Measurements from ENCODE around the gene ABL1. TPM values are rescaled to one million over a fixed set of nuclear protein-coding genes. Genes with fewer than 3 reads are reported as not detected.

ABL1 gene
- total RNA-seq, 4 donors from 2014 or later: 58.0 to 105 (median 78.6) TPM

DNA sequence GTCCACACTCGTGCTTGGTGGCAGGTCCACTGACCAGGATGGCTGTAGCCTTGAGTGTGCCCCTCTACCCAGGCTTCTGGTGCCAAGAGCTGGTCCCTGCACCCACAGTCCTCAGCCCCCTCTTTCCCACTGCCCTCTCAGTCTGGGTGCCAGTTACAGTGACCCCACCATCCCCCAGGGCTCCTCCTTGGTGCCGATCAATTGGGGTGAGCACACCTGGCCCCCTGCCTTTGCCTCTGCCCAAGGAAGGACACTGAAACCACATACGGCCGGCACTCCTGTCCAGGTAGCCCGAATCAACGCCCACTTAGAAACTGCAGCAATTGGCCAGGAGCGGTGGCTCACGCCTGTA is 80.0 kb downstream of the ABL1 start:
- Histone ChIP-seq H3K36me3 (no peaks in the 10 kb centered on the region), H3K4me3 (no peak overlapping the region), H3K27ac (no peak overlapping the region), H3K27me3 (peaks cover 0 to 60% of the 10 kb centered on the region in 2 donors), H3K4me1 (peaks cover 0 to 9% (median 0%) of the 10 kb centered on the region in 4 donors), H3K9me3 (no peaks in the 10 kb centered on the region)
- no peak for DNase-seq (ENCODE audit: low spot score in 2 of 2)
- TF ChIP-seq, protein P1, sequence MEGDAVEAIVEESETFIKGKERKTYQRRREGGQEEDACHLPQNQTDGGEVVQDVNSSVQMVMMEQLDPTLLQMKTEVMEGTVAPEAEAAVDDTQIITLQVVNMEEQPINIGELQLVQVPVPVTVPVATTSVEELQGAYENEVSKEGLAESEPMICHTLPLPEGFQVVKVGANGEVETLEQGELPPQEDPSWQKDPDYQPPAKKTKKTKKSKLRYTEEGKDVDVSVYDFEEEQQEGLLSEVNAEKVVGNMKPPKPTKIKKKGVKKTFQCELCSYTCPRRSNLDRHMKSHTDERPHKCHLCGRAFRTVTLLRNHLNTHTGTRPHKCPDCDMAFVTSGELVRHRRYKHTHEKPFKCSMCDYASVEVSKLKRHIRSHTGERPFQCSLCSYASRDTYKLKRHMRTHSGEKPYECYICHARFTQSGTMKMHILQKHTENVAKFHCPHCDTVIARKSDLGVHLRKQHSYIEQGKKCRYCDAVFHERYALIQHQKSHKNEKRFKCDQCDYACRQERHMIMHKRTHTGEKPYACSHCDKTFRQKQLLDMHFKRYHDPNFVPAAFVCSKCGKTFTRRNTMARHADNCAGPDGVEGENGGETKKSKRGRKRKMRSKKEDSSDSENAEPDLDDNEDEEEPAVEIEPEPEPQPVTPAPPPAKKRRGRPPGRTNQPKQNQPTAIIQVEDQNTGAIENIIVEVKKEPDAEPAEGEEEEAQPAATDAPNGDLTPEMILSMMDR (IDR thresholded peaks at IDR 0.05): no peak
- TF ChIP-seq EP300 (IDR thresholded peaks at IDR 0.05) (no peak), POLR2A (IDR thresholded peaks at IDR 0.05) (no peak)
- WGBS, 2 donors: 80 to 92% methylated on average over 8 of the region's 8 CpGs

GRCh38 chr9:130917168-130917960 is 82.3 kb downstream of the ABL1 start:
- TF ChIP-seq EP300 (IDR thresholded peaks at IDR 0.05) (no peak), POLR2A (IDR thresholded peaks at IDR 0.05) (no peak)
- TF ChIP-seq, protein P1 (IDR thresholded peaks at IDR 0.05): no peak
- no peak overlapping the region for H3K27ac ChIP-seq
- H3K4me1 ChIP-seq: peaks cover 0 to 9% (median 0%) of the 10 kb centered on the region in 4 donors
- peaks cover 0 to 73% of the 10 kb centered on the region in 2 donors for H3K27me3 ChIP-seq
- H3K4me3 ChIP-seq: no peak overlapping the region
- 72 to 82% methylated on average over 24 to 34 of the region's 34 CpGs for WGBS, 2 donors
- no peaks in the 10 kb centered on the region for H3K36me3 ChIP-seq
- no peaks in the 10 kb centered on the region for H3K9me3 ChIP-seq
- no peak for DNase-seq (ENCODE audit: low spot score in 2 of 2)

DNA sequence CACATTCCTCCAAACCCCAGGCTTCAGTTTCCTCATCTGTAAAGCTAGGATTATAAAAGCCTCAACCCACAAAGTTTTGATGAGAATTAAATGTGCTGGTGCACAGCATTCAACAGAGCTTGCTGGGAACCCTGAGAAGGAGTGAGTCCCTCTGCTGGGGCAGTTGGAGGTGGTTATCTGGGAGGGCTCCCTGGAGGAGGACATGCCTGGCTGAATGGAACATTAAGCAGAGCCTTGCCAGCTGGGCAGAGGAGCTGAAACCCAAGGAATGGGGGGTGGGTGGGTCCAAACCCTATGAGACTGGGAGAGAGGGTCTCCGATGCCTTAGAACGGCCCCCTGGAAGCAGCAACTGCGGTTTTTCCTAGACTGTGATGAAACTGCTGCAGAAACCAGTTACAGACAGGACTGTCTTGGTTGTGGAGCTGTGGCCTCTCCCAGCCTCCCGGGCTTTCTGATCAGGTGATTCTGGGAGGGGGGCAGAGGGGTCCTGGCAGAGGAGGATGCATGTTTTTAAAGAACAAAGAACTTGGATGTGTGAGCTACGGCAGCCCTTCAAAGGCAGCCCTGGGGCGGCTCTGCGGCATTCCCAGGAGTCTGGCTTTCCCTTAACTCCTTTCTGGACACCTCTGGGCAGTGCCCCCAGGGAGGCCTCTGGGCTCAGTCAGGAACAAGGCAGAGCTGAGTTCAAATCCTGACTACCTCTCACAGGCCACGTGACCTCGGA is 83.2 kb downstream of the ABL1 start:
- 58 to 68% methylated on average over 9 of the region's 9 CpGs for WGBS, 2 donors
- TF ChIP-seq POLR2A (IDR thresholded peaks at IDR 0.05) (no peak), EP300 (IDR thresholded peaks at IDR 0.05) (no peak)
- TF ChIP-seq, protein P1 (IDR thresholded peaks at IDR 0.05): no peak
- Histone ChIP-seq H3K4me3 (no peak overlapping the region), H3K9me3 (no peaks in the 10 kb centered on the region), H3K27ac (no peak overlapping the region), H3K36me3 (no peaks in the 10 kb centered on the region), H3K27me3 (peaks cover 0 to 82% of the 10 kb centered on the region in 2 donors), H3K4me1 (peaks cover 0 to 3% (median 0%) of the 10 kb centered on the region in 4 donors)
- DNase-seq (ENCODE audit: low spot score in 2 of 2): no peak

DNA sequence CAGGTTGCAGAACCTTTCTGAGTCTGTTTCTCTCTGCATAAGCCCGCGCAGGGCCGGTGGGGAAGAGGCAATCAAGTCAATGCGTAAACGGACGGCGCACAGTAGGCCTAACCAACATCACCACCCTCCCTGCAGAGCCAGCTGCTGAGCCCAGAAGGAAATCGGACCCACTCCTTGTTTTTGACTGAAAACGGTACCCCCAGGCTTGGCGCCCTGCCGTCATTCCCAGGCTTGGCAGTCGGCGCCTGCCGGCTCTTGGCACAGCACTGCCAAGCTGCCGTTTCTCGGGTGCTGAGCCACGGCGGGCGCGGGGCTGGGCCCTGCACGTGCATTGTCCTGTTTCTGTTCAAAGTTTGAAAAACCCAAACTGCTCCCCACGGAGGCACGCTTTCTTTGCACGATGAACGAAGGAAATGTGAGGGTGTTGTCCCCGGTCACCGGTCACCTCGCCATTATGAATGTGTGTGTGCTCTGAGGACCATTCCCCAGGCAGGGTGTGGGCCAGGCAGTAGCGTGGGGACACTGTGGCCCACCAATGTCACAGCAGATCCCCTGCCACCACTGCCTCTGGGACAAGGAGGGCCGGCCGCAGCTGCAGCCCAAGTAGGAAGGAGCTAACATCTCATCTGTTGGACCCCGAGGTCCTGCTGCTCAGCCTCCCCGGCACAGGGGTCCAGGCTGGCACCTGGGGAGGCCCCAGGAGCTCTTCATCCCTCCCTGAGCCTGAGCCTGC is 83.9 kb downstream of the ABL1 start:
- Histone ChIP-seq H3K27me3 (peaks cover 0 to 84% of the 10 kb centered on the region in 2 donors), H3K4me1 (no peaks in the 10 kb centered on the region), H3K9me3 (no peaks in the 10 kb centered on the region), H3K36me3 (no peaks in the 10 kb centered on the region), H3K27ac (no peak overlapping the region), H3K4me3 (no peak overlapping the region)
- 77 to 82% methylated on average over 30 to 33 of the region's 33 CpGs for WGBS, 2 donors
- no peak for DNase-seq (ENCODE audit: low spot score in 2 of 2)
- TF ChIP-seq POLR2A (IDR thresholded peaks at IDR 0.05) (no peak), EP300 (IDR thresholded peaks at IDR 0.05) (no peak)
- TF ChIP-seq, protein P1 (IDR thresholded peaks at IDR 0.05): no peak
